Stimulated activated naive B cell treated with anti-CD40 and anti-IgM and Interleukin-4, amounts not matched to agents 10 μg/mL and 1 μg/mL and 100 μg/mL, for 72 hours (primary cell): ENCODE results near the gene DGKG.

Source experiments
- ATAC-seq, 2 donors: fragments of 150-1000 bp; cut with Tn5 transposase; replicated peaks; 2 replicates each; pipeline ENCODE4 v1.10.0; 2021; ENCODE audit warnings: moderate library complexity in 1 of 2
- DNase-seq: peaks from one replicate; pipeline ENCODE4 v3.0.0; 2021
- H3K27ac Mint-ChIP-seq: one replicate; pipeline ENCODE4 v1.8.0; 2022; ENCODE audit warnings: mild to moderate bottlenecking, mixed read lengths
- H3K27me3 Mint-ChIP-seq, 2 donors: one replicate each; pipeline ENCODE4 v1.8.0; 2022; ENCODE audit warnings: mixed read lengths in 2 of 2
- H3K36me3 Mint-ChIP-seq, 2 donors: one replicate each; pipeline ENCODE4 v1.8.0; 2022; ENCODE audit warnings: mixed read lengths in 2 of 2, mild to moderate bottlenecking in 1 of 2
- H3K4me1 Mint-ChIP-seq, 2 donors: one replicate each; pipeline ENCODE4 v1.8.0; 2022; ENCODE audit warnings: mixed read lengths in 2 of 2, mild to moderate bottlenecking in 1 of 2
- H3K4me3 Mint-ChIP-seq, 2 donors: one replicate each; pipeline ENCODE4 v1.8.0; 2022; ENCODE audit warnings: mild to moderate bottlenecking in 2 of 2, mixed read lengths in 2 of 2, moderate library complexity in 1 of 2
- H3K9me3 Mint-ChIP-seq, 2 donors: one replicate each; pipeline ENCODE4 v1.8.0; 2022; ENCODE audit warnings: mixed read lengths in 2 of 2, mild to moderate bottlenecking in 1 of 2

The DGKG gene

GRCh38 chr3:186241910-186242821 lies 119.9 kb downstream of the DGKG start:
- peak; percentile 97 for ATAC-seq
- DNase-seq = peak; percentile 69
- H3K27ac Mint-ChIP-seq = peak overlapping the region; percentile 84
- no peaks in the 10 kb centered on the region for H3K36me3 Mint-ChIP-seq
- H3K9me3 Mint-ChIP-seq = no peaks in the 10 kb centered on the region
- peaks cover 19 to 24% of the 10 kb centered on the region in 2 donors for H3K4me1 Mint-ChIP-seq
- H3K4me3 Mint-ChIP-seq = peak overlapping the region; percentile 66 to 73
- peaks cover 3 to 9% of the 10 kb centered on the region in 2 donors for H3K27me3 Mint-ChIP-seq

- Mint-ChIP-seq H3K4me1 (peaks cover 25 to 35% of the 10 kb centered on the region in 2 donors), H3K27me3 (peaks cover under 1 to 9% of the 10 kb centered on the region in 2 donors), H3K9me3 (no peaks in the 10 kb centered on the region), H3K4me3 (no peak overlapping the region), H3K36me3 (no peaks in the 10 kb centered on the region), H3K27ac (no peak overlapping the region)
- DNase-seq (no peak), ATAC-seq (no peak)
These were observed 122.7 kb downstream of the DGKG start for GRCh38 chr3:186239321-186239720.

GRCh38 chr3:186237915-186238314 lies 124.1 kb downstream of the DGKG start:
- no peaks in the 10 kb centered on the region for H3K36me3 Mint-ChIP-seq
- DNase-seq (no peak), ATAC-seq (no peak)
- no peaks in the 10 kb centered on the region for H3K9me3 Mint-ChIP-seq
- H3K4me3 Mint-ChIP-seq = no peak overlapping the region
- H3K4me1 Mint-ChIP-seq = peaks cover 25 to 31% of the 10 kb centered on the region in 2 donors
- H3K27me3 Mint-ChIP-seq = peaks cover 2 to 6% of the 10 kb centered on the region in 2 donors
- H3K27ac Mint-ChIP-seq = no peak overlapping the region

GRCh38 chr3:186236357-186237020 lies 125.5 kb downstream of the DGKG start:
- peaks cover 14 to 16% of the 10 kb centered on the region in 2 donors for H3K4me1 Mint-ChIP-seq
- peaks cover 4 to 8% of the 10 kb centered on the region in 2 donors for H3K27me3 Mint-ChIP-seq
- no peak overlapping the region for H3K4me3 Mint-ChIP-seq

GRCh38 chr3:186235554-186235953 lies 126.5 kb downstream of the DGKG start:
- Mint-ChIP-seq H3K36me3 (no peaks in the 10 kb centered on the region), H3K9me3 (no peaks in the 10 kb centered on the region), H3K27me3 (peaks cover 4 to 8% of the 10 kb centered on the region in 2 donors), H3K4me3 (peak overlapping the region; percentile 46 to 50), H3K4me1 (peaks cover 13 to 16% of the 10 kb centered on the region in 2 donors), H3K27ac (no peak overlapping the region)
- ATAC-seq (peak; percentile 27 to 54), DNase-seq (no peak)

More at GRCh38 chr3:186236357-186237020, 125.5 kb downstream of the DGKG start:
- no peaks in the 10 kb centered on the region for H3K36me3 Mint-ChIP-seq
- no peak overlapping the region for H3K27ac Mint-ChIP-seq
- DNase-seq (no peak), ATAC-seq (no peak)
- no peaks in the 10 kb centered on the region for H3K9me3 Mint-ChIP-seq

- H3K27me3 Mint-ChIP-seq = peaks cover 10 to 13% of the 10 kb centered on the region in 2 donors
- ATAC-seq (no peak), DNase-seq (no peak)
- H3K9me3 Mint-ChIP-seq = no peaks in the 10 kb centered on the region
- H3K4me3 Mint-ChIP-seq = no peak overlapping the region
- no peak overlapping the region for H3K27ac Mint-ChIP-seq
- H3K4me1 Mint-ChIP-seq = peaks cover 13 to 16% of the 10 kb centered on the region in 2 donors
- no peaks in the 10 kb centered on the region for H3K36me3 Mint-ChIP-seq
These were observed 127.9 kb downstream of the DGKG start for GRCh38 chr3:186234152-186234551.

GRCh38 chr3:186226482-186226881 lies 135.6 kb downstream of the DGKG start:
- Mint-ChIP-seq H3K27ac (no peak overlapping the region), H3K4me3 (no peak overlapping the region), H3K36me3 (no peaks in the 10 kb centered on the region), H3K4me1 (peaks cover 7 to 8% of the 10 kb centered on the region in 2 donors), H3K27me3 (peaks cover 28 to 33% of the 10 kb centered on the region in 2 donors), H3K9me3 (no peaks in the 10 kb centered on the region)
- DNase-seq = no peak
- no peak for ATAC-seq

GRCh38 chr3:186225603-186226002 lies 136.4 kb downstream of the DGKG start:
- Mint-ChIP-seq H3K4me1 (peaks cover 7 to 10% of the 10 kb centered on the region in 2 donors), H3K27ac (no peak overlapping the region), H3K36me3 (no peaks in the 10 kb centered on the region), H3K27me3 (peaks cover 28 to 33% of the 10 kb centered on the region in 2 donors), H3K4me3 (no peak overlapping the region), H3K9me3 (no peaks in the 10 kb centered on the region)
- DNase-seq (no peak), ATAC-seq (peak; percentile 58 to 77)

GRCh38 chr3:186224041-186224610 lies 137.9 kb downstream of the DGKG start:
- DNase-seq = no peak
- peaks cover 7 to 10% of the 10 kb centered on the region in 2 donors for H3K4me1 Mint-ChIP-seq

GRCh38 chr3:186223476-186223875 lies 138.6 kb downstream of the DGKG start:
- H3K36me3 Mint-ChIP-seq = no peaks in the 10 kb centered on the region
- peaks cover 7 to 10% of the 10 kb centered on the region in 2 donors for H3K4me1 Mint-ChIP-seq
- no peak for ATAC-seq
- H3K4me3 Mint-ChIP-seq = no peak overlapping the region
- H3K9me3 Mint-ChIP-seq = no peaks in the 10 kb centered on the region
- no peak overlapping the region for H3K27ac Mint-ChIP-seq
- peaks cover 19 to 24% of the 10 kb centered on the region in 2 donors for H3K27me3 Mint-ChIP-seq
- DNase-seq = no peak

More at GRCh38 chr3:186224041-186224610, 137.9 kb downstream of the DGKG start:
- Mint-ChIP-seq H3K4me3 (no peak overlapping the region), H3K27ac (no peak overlapping the region), H3K36me3 (no peaks in the 10 kb centered on the region), H3K9me3 (no peaks in the 10 kb centered on the region), H3K27me3 (peaks cover 23 to 27% of the 10 kb centered on the region in 2 donors)
- ATAC-seq = no peak

GRCh38 chr3:186221760-186222378 lies 140.2 kb downstream of the DGKG start:
- Mint-ChIP-seq H3K4me1 (peaks cover 14 to 17% of the 10 kb centered on the region in 2 donors), H3K9me3 (no peaks in the 10 kb centered on the region), H3K36me3 (no peaks in the 10 kb centered on the region), H3K27ac (no peak overlapping the region), H3K27me3 (peaks cover 16 to 21% of the 10 kb centered on the region in 2 donors), H3K4me3 (no peak overlapping the region)
- peak; percentile 41 to 64 for ATAC-seq
- DNase-seq = no peak

GRCh38 chr3:186220911-186221645 lies 141.0 kb downstream of the DGKG start:
- ATAC-seq = no peak
- DNase-seq = no peak
- Mint-ChIP-seq H3K27me3 (peaks cover 16 to 17% of the 10 kb centered on the region in 2 donors), H3K4me1 (peaks cover 14 to 17% of the 10 kb centered on the region in 2 donors), H3K4me3 (no peak overlapping the region), H3K27ac (no peak overlapping the region), H3K9me3 (no peaks in the 10 kb centered on the region), H3K36me3 (no peaks in the 10 kb centered on the region)

GRCh38 chr3:186220365-186220764 lies 141.7 kb downstream of the DGKG start:
- no peaks in the 10 kb centered on the region for H3K9me3 Mint-ChIP-seq
- ATAC-seq (no peak), DNase-seq (no peak)
- no peak overlapping the region for H3K27ac Mint-ChIP-seq
- peaks cover 12 to 15% of the 10 kb centered on the region in 2 donors for H3K27me3 Mint-ChIP-seq
- no peak overlapping the region for H3K4me3 Mint-ChIP-seq
- peaks cover 8 to 17% of the 10 kb centered on the region in 2 donors for H3K4me1 Mint-ChIP-seq
- H3K36me3 Mint-ChIP-seq = no peaks in the 10 kb centered on the region
